Gastrocnemius medialis (tissue), 4 donors: ENCODE data around the gene NDUFS1.

Source experiments
- CTCF ChIP-seq, 5 experiments: fragments of 450-650 bp in 3 of 5; fragments of 200-600 bp in 2 of 5; sonication (generic) in 2 of 5; IDR thresholded peaks in 4 of 5; conservative IDR thresholded peaks in 1 of 5; 1 replicate in 4 of 5; 2 replicates in 1 of 5; pipeline ENCODE4 v1.5.1; 2016 to 2019; ENCODE audit warnings: antibody characterized with exemption in 5 of 5, mild to moderate bottlenecking in 3 of 5, moderate library complexity in 3 of 5
- POLR2A ChIP-seq, 2 donors: fragments of 450-650 bp; IDR thresholded peaks; one replicate each; pipeline ENCODE4 v1.6.1; 2017; ENCODE audit warnings: antibody characterized with exemption in 2 of 2, mild to moderate bottlenecking in 2 of 2, moderate library complexity in 2 of 2

DNA sequence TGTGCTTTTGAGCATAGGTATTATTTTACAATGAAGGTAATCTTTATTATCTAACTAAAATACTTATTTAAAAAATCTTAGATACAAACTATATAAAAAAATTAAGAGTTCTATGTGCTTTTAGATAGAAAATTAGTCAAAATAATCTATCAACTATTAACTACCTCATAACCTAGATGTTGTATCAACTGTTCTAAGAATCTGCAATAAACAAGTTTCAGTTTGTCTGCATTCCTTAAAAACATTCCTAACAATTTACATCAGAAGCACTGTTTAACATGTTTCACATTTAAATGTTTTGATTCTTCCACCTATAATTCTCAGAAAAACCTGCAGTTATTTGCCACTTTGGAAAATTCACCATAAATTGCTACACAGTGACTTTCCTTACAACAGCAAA lies 33.3 kb downstream of the NDUFS1 start:
- TF ChIP-seq CTCF (IDR thresholded peaks at IDR 0.05 in 4 of 5, conservative IDR thresholded peaks at IDR 0.05 in 1 of 5) (no peak), POLR2A (IDR thresholded peaks at IDR 0.05) (no peak)
